T-helper 17 cell (primary cell): Measurements from ENCODE around the gene ZNF641. TPM values are rescaled to one million over a fixed set of nuclear protein-coding genes. Genes with fewer than 3 reads are reported as not detected.

Experiments
- ATAC-seq: fragments of 150-1000 bp; cut with Tn5 transposase; 2 replicates; pipeline ENCODE4 v1.10.0; 2021; ENCODE audit warnings: mild to moderate bottlenecking, moderate library complexity
- DNase-seq, 3 donors: peaks; one replicate each; pipeline versions ENCODE4 v3.0.0 to v3.0.0-alpha.2; 2020 to 2021
- H3K9me3 ChIP-seq: one replicate; pipeline ENCODE4 v1.7.0; 2013; ENCODE audit warnings: low read length, mild to moderate bottlenecking; ENCODE audit not compliant: control insufficient read depth, poor library complexity, severe bottlenecking
- H3K27ac Mint-ChIP-seq: one replicate; pipeline ENCODE4 v1.8.0; 2022; ENCODE audit warnings: mild to moderate bottlenecking, moderate library complexity, mixed read lengths
- H3K27me3 Mint-ChIP-seq: one replicate; pipeline ENCODE4 v1.8.0; 2022; ENCODE audit warnings: mixed read lengths
- H3K36me3 Mint-ChIP-seq: one replicate; pipeline ENCODE4 v1.8.0; 2022; ENCODE audit warnings: low read depth, mixed read lengths
- H3K4me1 Mint-ChIP-seq: one replicate; pipeline ENCODE4 v1.8.0; 2022; ENCODE audit warnings: mild to moderate bottlenecking, mixed read lengths
- H3K4me3 Mint-ChIP-seq: one replicate; pipeline ENCODE4 v1.8.0; 2022; ENCODE audit warnings: mild to moderate bottlenecking, moderate library complexity, mixed read lengths
- total RNA-seq, 4 donors: library from RNA in 2 of 4; stranded (reverse) in 2 of 4; gene quantifications; one replicate each; pipeline ENCODE4 v1.2.3 and lab custom pipeline; 2022 to 2026

The ZNF641 gene
- total RNA-seq, 2 donors from 2014 or later = 18.4 to 27.1 TPM

DNA sequence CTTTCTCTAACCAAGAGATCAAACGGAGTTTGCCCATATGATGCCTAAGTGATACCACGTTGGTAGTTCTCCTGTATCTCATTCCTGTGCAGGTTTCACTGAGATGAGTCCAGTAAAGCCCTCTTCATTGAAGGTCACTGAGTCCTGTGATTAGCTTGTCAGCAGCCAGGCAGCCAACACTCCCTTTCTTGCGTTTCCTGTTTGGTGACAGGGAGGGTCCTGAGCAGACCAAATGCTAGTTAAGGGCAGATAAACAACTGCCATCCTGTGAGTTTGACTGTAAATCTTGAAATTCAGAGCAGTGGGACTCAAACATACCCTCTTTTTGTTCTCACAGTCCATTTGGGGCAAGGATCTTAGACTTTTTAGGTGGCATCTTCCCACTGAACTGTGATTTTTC, 39.4 kb downstream of the ZNF641 start:
- H3K9me3 ChIP-seq = no peaks in the 10 kb centered on the region
- no peak for ATAC-seq
- H3K4me1 Mint-ChIP-seq = no peaks in the 10 kb centered on the region
- H3K36me3 Mint-ChIP-seq = no peaks in the 10 kb centered on the region
- H3K27me3 Mint-ChIP-seq = no peaks in the 10 kb centered on the region
- no peak for DNase-seq
- H3K4me3 Mint-ChIP-seq = no peak overlapping the region
- H3K27ac Mint-ChIP-seq = no peak overlapping the region

DNA sequence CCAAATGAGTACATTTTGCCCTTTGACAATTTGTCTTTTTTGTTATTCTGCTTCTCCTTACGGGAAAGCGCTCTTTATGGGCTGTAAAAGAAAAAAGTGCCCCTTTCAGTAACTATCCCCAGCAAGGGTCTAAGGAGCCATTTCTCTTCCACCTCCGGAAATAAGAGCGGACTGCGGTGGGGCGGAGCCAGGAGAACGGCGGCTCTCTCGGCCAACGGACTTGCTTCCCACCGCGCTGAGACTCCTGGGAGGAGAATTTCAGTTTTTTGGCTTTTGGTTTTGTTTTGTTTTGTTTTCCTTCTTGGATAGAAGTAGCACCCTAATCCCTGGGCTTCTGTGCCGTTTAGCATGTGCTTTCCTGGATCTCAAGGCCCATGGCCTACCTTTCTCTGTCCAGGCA, 43.5 kb downstream of the ZNF641 start:
- H3K9me3 ChIP-seq = no peaks in the 10 kb centered on the region
- ATAC-seq = no peak
- no peak for DNase-seq

DNA sequence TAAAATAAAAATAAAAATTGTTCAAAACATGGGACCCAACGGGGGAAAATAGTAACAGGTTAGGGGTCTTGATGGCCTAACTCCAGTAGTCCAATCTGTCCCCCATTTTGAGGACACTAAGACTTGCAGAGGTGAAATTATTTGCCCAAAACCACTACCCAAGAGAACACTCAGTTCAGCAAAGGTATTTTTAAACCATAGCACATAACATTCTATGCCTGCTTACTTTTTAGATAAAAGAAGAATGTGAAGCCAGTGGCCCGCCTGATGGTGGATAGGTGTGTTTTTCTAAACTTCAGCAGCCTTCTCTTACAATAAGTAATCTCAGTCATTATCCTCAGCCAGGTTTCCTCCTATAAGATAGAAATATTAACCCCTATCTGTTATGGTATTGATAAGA, 45.5 kb downstream of the ZNF641 start:
- H3K9me3 ChIP-seq = no peaks in the 10 kb centered on the region
- ATAC-seq (no peak), DNase-seq (no peak)
- H3K4me1 Mint-ChIP-seq = peaks cover 2% of the 10 kb centered on the region
- H3K4me3 Mint-ChIP-seq = no peak overlapping the region
- no peaks in the 10 kb centered on the region for H3K27me3 Mint-ChIP-seq
- no peak overlapping the region for H3K27ac Mint-ChIP-seq
- no peaks in the 10 kb centered on the region for H3K36me3 Mint-ChIP-seq

More for the DNA sequence above, 43.5 kb downstream of the ZNF641 start:
- Mint-ChIP-seq H3K27me3 (no peaks in the 10 kb centered on the region), H3K27ac (no peak overlapping the region), H3K4me1 (no peaks in the 10 kb centered on the region), H3K36me3 (no peaks in the 10 kb centered on the region), H3K4me3 (no peak overlapping the region)

DNA sequence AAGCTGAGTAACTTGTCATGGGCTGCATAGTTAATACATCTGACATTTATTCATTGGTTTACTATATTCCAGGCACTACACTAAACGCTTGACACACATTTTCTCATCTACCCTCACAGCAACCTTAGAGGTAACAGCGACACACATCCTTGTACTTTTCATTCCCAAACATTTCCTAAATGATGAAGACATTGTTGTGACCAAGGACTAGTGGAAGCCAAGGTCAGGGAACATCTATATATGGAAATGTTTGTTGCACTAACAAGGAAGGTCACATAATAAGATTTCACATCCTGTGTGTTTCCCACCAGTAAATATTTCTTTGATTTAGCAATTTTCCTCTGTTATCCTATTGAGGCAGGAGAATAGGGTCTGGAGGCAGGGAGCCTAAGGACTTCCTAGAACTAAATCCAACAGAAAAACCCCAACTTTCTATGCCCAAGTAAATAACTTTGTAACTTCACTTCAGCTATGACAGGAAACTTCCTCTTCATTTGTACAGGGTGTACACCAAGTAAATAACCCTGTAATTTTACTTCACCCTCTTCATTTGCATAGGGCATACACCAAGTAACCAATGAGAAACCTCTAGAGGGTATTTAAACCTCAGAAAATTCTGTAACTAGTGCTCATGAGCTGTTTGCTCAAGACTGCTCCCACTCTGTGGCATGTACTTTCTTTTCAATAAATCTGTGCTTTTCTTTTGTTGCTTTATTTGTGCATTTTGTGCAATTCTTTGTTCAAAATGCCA, 48.4 kb downstream of the ZNF641 start:
- no peak for ATAC-seq
- DNase-seq = no peak
- Mint-ChIP-seq H3K4me1 (peaks cover 6% of the 10 kb centered on the region), H3K36me3 (no peaks in the 10 kb centered on the region), H3K27ac (no peak overlapping the region), H3K4me3 (no peak overlapping the region), H3K27me3 (peaks cover 10% of the 10 kb centered on the region)
- H3K9me3 ChIP-seq = no peaks in the 10 kb centered on the region

DNA sequence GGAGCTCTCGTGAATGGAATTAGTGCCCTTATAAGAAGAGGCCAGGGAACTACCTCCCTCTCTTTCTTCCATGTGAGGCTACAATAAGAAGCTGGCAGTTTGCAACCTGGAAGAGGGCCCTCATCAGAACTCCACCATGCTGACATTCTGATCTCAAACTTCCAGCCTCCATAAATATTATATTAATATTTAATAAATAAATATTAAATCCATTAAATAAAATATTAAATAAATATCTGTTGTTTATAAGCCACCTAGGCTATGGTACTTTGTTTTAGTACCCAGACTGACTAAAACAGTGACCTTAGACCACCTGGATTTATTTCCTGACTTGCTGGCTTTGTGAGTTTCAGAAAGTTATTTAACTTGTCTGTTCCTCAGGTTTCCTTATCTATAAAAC, 49.9 kb downstream of the ZNF641 start:
- ATAC-seq (no peak), DNase-seq (no peak)
- H3K27me3 Mint-ChIP-seq = peaks cover 21% of the 10 kb centered on the region
- H3K27ac Mint-ChIP-seq = no peak overlapping the region
- no peak overlapping the region for H3K4me3 Mint-ChIP-seq
- H3K4me1 Mint-ChIP-seq = peaks cover 17% of the 10 kb centered on the region
- no peaks in the 10 kb centered on the region for H3K9me3 ChIP-seq
- peaks cover 2% of the 10 kb centered on the region for H3K36me3 Mint-ChIP-seq

DNA sequence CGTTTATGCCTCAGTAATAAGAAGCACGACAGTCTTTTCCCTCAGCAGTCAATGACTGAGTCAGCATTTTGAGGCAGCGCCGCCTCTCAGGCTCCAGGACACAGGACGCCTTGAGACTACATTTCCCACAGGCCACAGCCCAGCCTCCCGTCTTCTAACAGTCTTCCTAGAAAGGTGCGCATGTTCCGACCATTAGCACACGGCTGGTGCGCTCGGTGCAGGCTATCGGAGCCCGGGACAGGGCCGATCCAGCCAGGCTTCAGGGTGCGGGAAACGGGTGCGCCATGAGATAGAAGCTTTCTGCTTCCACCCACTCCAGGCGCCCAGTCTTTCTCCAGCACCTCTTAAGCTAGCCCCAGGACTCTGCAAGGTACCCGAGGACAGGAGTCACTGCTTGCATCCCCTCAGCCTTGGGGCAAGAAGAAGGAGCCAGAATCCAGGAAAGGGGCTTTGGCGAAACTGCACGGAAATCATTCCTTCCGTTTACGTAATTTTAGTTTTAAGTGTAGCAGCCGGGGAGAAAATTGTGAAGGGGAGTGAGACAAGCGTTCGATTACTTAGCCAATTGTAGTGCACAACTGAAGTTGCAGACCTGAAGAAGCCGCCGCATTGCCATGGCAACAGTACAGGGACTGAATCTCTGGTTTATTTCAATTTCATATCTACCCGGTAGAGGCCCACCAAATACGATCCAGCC, 54.0 kb downstream of the ZNF641 start:
- ATAC-seq = peak; percentile 85
- H3K27ac Mint-ChIP-seq = peak overlapping the region; percentile 10
- H3K27me3 Mint-ChIP-seq = peaks cover 21% of the 10 kb centered on the region
- DNase-seq = peak in 1 of 3 donors; percentile 12
- H3K4me1 Mint-ChIP-seq = peaks cover 18% of the 10 kb centered on the region
- H3K9me3 ChIP-seq = no peaks in the 10 kb centered on the region
- peaks cover 2% of the 10 kb centered on the region for H3K36me3 Mint-ChIP-seq
- H3K4me3 Mint-ChIP-seq = peak overlapping the region; percentile 83

DNA sequence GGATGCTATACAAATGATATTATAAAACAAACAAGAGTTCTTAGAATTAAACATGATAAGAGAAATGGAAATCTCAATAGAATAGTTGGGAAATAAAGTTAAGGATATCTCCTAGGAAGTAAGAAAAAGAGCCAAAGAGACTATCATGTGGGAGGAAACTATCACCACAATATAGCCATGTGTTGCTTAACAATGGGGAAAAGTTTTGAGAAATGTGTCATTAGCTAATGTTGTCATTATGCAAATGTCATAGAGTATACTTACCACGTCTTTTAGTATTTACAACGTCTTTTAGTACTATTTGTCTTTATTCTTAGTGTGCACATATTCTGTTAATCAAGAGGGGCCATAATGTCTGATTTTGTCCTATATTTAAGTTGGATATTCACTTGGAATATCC, 58.7 kb downstream of the ZNF641 start:
- H3K4me1 Mint-ChIP-seq = peaks cover 11% of the 10 kb centered on the region
- peaks cover 6% of the 10 kb centered on the region for H3K36me3 Mint-ChIP-seq
- H3K27me3 Mint-ChIP-seq = peaks cover 19% of the 10 kb centered on the region
- DNase-seq = no peak
- H3K4me3 Mint-ChIP-seq = no peak overlapping the region
- ATAC-seq = no peak
- H3K27ac Mint-ChIP-seq = no peak overlapping the region
- no peaks in the 10 kb centered on the region for H3K9me3 ChIP-seq

DNA sequence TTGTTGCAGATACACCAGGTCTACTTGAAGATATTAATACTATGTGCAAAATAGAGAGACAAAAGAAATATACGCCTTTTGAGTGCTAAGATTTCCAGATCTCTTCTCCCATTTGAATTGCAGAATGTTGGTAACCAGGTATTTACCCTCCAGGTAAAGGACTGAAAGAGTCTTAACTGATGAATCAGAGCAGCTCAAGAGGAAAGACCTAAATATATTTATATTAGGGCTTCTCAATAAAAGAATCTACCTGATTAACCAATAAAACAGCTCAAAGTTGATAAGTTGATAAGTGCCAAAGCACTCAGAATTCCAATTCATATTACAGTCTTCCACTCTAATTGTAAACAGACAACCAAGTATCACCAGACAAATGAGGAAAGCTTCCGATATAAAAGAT, 59.2 kb downstream of the ZNF641 start:
- ATAC-seq (no peak), DNase-seq (no peak)
- H3K36me3 Mint-ChIP-seq = peaks cover 4% of the 10 kb centered on the region
- H3K4me1 Mint-ChIP-seq = peaks cover 7% of the 10 kb centered on the region
- no peak overlapping the region for H3K27ac Mint-ChIP-seq
- H3K4me3 Mint-ChIP-seq = no peak overlapping the region
- H3K9me3 ChIP-seq = no peaks in the 10 kb centered on the region
- H3K27me3 Mint-ChIP-seq = peaks cover 14% of the 10 kb centered on the region

DNA sequence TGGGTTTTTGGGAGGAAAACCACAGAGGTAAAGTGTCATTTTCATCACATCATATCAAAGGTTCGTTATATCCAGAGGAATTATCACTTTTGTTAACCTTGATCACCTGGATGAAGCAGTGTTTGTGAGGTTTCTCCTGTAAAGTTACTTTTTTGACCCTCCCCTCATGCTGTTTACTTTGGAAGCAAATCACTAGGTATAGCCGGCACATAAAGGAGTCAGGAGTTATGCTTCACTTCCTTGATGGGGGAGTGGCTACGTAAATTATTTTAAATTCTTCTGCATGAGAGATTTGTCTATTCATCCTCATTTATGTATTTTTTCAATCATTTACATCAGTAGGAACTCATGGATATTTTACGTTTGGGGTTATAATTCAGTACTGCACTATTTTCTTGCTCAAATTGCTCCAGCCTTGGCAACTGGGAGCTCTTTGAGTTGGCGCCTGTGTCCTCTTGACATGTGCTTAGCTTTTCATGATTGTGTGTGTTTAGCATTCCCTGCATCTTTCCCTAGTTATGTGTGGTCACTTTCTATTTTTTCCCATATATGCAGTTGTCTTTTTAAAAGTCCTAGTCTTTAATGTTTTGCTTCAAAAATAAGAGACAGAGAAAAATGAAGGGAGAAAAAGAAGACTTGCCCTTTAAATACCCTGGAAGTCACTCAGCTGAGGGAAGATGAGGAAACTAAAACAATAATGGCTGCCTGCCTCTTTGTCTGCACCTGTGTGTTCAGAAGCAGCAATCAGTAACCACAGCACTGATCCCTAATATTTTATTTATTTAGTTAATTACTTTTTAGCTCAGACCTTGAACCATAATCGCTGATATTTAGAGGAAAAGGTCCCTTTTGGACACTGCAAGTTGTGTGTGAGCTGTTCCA, 62.1 kb downstream of the ZNF641 start:
- no peak for ATAC-seq
- DNase-seq = no peak
- Mint-ChIP-seq H3K27ac (no peak overlapping the region), H3K4me1 (peaks cover 7% of the 10 kb centered on the region), H3K36me3 (peaks cover 4% of the 10 kb centered on the region), H3K4me3 (no peak overlapping the region), H3K27me3 (peaks cover 12% of the 10 kb centered on the region)
- no peaks in the 10 kb centered on the region for H3K9me3 ChIP-seq

Other genes with a start within 250 kb of the ZNF641 start
- gene SENP1, start 244.8 kb downstream of the ZNF641 start, total RNA-seq = 10 to 100 TPM; 26.9 to 33.8 TPM
- 10 to 100 TPM; 19.6 to 19.9 TPM for gene PFKM, start 231.6 kb downstream of the ZNF641 start, total RNA-seq
- 10 to 100 TPM; 39.0 to 59.6 TPM for gene ASB8, start 193.4 kb downstream of the ZNF641 start, total RNA-seq
- gene CCDC184, start 167.3 kb downstream of the ZNF641 start, total RNA-seq = 1 to 10 TPM; 7.5 to 8.6 TPM
- gene OR10AD1, start 147.6 kb downstream of the ZNF641 start, total RNA-seq = not detected
- not detected for gene ANP32D, start 121.6 kb upstream of the ZNF641 start, total RNA-seq
- not detected for gene C12orf54, start 131.6 kb upstream of the ZNF641 start, total RNA-seq
- gene OR8S1, start 174.7 kb upstream of the ZNF641 start, total RNA-seq = not detected
- not detected for gene LALBA, start 219.1 kb upstream of the ZNF641 start, total RNA-seq